Nephron (organoid): ENCODE measurements around the gene TOPORS.

Experiments used
- H3K27ac Mint-ChIP-seq, 3 experiments: 2 replicates each; pipeline ENCODE4 v1.8.0; 2020; ENCODE audit warnings: mixed read lengths in 3 of 3, mild to moderate bottlenecking in 2 of 3, moderate library complexity in 1 of 3
- H3K27me3 Mint-ChIP-seq: 2 replicates; pipeline ENCODE4 v1.8.0; 2021; ENCODE audit warnings: low read depth, mild to moderate bottlenecking, moderate library complexity, mixed read lengths
- H3K36me3 Mint-ChIP-seq: 2 replicates; pipeline ENCODE4 v1.8.0; 2020; ENCODE audit warnings: low read depth, mixed read lengths
- H3K4me1 Mint-ChIP-seq: 2 replicates; pipeline ENCODE4 v1.8.0; 2020; ENCODE audit warnings: mixed read lengths
- H3K4me3 Mint-ChIP-seq, 3 experiments: 2 replicates each; pipeline ENCODE4 v1.8.0; 2020; ENCODE audit warnings: mild to moderate bottlenecking in 3 of 3, mixed read lengths in 3 of 3, moderate library complexity in 2 of 3
- H3K9me3 Mint-ChIP-seq: 2 replicates; pipeline ENCODE4 v1.8.0; 2020; ENCODE audit warnings: mixed read lengths
- CTCF ChIP-seq, 3 experiments: fragments of 200-600 bp; sonication (generic); IDR thresholded peaks; one replicate each; pipeline ENCODE4 v1.5.0; 2021; ENCODE audit warnings: antibody characterized with exemption in 3 of 3; ENCODE audit not compliant: unreplicated experiment in 3 of 3

The TOPORS gene

GRCh38 chr9:32490601-32491000 lies 61.8 kb downstream of the TOPORS start:
- Mint-ChIP-seq H3K4me1 (peaks cover 11% of the 10 kb centered on the region), H3K9me3 (no peaks in the 10 kb centered on the region), H3K4me3 (no peak overlapping the region), H3K27ac (no peak overlapping the region), H3K27me3 (no peaks in the 10 kb centered on the region), H3K36me3 (peaks cover 30% of the 10 kb centered on the region)
- no peak for TF ChIP-seq CTCF (IDR thresholded peaks at IDR 0.05; ENCODE audit: unreplicated experiment in 3 of 3)
